HG03469 (cell line): ENCODE measurements around the gene EHD4.

Source experiments
- ATAC-seq: cut with Tn5 transposase; IDR thresholded peaks from one replicate; pipeline ENCODE4 v1.9.1; 2021; ENCODE audit warnings: mild to moderate bottlenecking, moderate library complexity, moderate number of reproducible peaks; ENCODE audit not compliant: unreplicated experiment

The EHD4 gene

DNA sequence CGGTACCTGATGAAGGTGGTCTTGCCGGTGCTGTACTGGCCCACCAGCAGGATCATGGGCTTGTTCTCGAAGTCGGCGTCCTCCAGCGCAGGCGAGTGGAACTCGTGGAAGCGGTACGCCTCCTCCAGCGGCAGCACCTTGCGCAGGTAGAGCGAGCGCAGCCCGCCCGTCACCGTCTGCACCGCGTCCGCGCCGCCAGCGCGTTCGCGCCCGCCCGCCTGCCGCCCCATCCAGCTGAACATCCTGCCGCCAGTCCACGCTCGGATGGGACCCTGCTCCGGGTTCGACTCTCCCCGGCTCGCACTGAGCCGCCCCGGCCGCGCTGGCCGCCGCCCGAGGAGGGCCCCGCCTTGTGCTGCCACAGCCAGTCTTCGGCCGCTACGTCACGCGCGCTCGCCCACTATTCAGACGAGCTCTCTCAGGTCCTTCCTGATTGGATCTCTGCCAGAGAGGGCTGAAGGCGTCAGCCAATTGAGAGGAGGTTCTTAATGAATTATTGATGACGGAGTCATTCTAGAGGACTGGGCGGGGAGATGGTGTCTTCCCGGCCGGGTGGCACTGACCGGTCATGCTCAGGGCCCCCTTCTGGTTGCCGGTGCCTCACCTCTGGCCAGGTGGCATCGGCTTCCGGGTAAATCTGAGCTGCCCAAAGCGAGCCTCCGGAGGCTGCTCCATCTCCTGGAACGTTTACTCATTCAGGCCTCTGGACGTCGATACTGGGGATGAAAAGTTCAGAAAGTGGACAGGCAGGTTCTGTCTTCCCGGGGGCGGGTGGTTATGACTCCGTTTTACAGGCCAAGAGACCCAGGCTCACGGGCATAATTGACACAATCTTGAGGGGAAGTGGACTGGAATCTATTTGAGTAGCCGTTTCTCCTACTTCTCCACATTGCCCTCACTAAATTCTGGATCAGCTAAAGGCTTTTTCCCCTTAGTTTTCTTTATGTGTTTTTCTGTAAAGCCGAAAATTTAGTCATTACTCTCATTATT is at the start of gene EHD4:
Gene EHD4, minus strand, starts transcription at position 305 of the 990 bp plus-strand sequence. Its CDS starts 63 bp downstream, at position 242.
- peak; percentile 78 for ATAC-seq

DNA sequence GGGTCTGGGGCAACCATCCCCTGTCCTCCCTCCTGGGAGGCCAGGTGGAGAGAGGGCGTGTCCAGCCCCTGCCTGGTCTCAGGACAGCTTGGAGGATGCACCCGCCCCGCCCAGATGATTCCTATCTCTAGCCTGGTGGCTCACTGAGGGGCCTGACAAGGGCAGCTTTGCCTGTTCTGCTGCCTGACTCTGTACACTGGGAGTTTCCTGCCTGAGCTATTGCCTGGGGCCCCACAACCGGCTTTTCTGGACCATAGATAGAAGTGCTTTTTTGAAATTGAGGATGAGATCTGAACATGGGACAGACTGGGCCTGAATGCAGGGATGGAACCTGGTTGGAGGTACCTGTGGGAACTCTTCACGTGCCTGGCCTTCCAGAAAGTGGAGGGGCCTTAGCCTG is 49.2 kb upstream of the EHD4 start:
- no peak for ATAC-seq

DNA sequence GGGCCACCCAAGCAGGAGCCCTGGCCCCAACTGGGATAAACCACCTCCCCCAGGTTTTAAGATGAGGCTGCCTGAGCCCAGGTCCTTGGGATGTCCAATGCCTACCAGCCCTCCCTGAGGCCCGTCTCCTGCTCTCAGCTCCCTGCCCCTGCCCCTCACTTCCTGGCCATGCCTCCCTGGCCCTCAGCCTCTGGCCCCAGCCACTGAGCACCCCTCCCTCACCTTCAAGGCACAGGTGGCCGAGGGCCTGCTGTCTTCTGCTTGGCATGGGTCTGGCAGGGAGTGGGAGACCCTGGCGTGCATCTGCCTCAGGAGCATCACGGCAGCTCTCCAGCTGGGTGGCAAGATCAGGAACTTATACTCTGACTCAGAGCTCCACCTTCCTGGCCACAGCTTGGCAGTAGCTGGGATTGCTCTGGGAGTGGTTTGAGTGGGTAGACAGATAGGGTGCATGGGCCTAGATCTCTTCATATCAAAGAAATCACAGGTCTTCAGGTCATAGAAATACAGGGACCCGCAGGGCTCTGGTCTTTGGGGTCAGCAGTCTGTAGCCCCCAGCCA is 48.4 kb upstream of the EHD4 start, which contains the start of gene PLA2G4E:
Gene PLA2G4E, minus strand, starts transcription at position 330 of the 561 bp plus-strand sequence. Its CDS starts 12 bp downstream, at position 318.
- ATAC-seq, result no peak

DNA sequence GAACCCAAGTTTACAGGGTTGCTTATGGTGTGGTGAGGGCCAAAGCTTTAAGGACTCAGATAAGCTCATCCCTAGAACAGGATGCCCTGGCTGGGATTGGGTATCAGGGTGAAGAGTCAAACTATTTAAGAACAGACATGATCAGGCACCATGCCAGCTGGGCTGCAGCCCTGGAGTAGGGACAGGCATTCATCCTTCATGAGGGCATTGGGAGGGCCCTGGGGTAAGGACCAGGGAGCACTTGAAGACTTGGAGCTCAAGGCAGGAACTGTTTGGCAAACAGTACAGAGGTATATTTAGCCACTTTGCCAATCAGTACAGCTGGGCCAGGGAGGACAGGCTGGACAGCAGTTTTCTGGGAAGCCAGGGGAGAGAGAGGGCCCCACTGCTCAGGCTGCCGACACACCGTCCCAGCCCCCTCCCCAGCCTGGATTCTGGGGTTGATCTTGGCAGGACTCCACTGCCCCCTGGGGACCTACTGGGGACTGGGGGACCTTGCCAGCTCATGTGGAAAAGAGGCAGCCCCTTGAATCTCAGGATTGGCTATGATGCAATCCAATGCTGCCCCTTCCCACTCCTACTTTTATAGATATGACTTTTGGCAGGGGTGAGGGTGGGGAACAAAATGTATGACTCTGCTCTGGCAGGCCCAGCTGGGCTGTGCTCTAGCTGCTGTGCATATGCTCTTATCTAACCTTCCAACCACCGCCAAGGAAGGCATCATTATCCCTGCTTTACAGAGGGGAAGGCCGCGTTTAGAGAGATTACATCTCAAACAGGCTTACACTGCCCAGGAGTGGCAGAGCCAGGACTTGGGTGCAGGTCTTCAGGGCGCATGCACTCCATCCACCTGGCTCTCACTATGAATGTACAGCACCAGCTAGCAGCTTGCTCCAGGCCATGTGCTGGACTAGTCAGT is 46.2 kb upstream of the EHD4 start:
- ATAC-seq, result no peak

DNA sequence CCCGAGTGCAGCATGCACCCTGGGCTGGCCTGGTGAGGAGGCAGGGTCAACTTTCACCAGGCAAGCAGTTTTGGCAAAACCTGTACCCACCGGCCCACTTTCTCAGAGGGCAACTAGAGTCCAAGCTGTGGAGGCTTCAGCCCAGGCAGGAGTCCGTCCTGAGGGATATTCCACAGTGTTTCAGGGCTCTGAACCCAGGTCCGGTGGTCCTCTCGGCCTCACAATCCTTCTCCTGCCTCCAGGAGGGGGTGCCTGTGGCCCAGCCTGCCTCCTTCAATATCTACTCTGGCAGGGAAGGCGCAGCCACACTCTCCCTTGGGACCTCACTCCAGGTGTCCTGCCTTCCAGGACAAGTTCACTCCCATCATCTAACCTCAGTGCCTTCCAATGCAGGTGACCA is 44.6 kb upstream of the EHD4 start:
- ATAC-seq, result no peak

DNA sequence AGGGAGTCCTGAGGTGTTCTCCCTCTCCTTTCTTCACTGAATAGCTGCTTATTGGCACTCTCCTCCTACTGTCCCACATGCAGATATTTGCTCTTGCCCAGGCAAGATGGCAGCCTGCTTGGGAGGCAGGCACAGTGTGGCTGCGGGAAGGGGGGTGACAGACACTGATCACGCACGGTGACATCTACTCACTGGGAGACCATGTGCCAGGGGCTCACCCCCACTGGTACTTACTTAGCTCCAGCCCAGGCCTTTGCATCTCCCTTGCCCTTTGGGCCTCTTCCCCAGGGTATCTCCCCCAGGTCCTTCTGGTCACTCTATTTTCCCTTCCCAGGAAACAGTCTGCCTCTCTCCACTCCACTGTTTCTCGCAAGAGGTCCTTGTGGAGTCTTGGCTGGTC is 42.0 kb upstream of the EHD4 start:
- no peak for ATAC-seq

DNA sequence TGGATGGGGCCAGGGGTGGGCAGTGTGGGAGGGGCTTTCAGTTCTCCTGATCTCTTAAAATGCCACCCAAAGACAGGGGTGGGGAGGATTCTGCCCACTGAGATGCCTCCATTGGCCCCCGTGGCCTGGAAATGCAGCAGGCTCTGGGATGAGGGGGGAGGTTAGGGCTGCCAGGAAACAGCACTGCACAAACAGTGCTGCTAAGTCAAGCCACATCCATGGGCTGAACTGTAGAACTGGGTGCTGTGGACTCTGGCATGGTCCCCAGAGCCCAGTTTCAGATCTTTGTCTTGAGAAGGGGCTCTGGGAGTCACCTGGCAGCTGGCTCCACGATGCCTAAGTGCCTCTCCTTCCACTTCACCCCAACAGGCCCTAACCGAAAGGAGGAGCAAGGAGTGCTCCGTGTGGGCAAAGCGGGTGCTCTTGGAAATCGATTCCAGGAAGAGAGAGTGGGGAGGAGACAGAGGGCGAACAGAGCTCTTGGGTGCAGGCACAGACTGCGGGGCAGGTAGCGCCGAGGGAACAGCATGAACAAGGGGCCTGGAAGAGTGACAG is 40.6 kb upstream of the EHD4 start:
- ATAC-seq, result no peak

DNA sequence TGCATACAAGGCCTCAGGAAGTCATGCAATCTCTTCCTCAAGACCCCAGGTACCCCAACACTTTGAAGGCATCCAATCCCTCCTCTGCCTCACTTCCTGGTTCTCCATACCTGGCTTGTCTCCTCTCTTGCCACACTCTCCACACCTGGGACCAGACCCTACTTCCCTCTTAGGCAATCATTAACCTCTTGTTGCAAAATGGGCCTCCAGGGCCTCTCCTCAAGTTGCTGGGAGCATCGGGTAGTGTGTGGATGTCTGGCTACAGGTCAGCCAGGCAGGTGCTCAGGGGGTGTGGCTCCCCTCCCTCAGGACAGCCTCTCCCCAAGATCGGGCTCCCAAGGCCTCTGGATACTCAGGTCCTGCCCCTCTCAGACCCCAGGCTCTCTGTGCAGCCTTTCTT is 39.9 kb upstream of the EHD4 start:
- ATAC-seq, result no peak

DNA sequence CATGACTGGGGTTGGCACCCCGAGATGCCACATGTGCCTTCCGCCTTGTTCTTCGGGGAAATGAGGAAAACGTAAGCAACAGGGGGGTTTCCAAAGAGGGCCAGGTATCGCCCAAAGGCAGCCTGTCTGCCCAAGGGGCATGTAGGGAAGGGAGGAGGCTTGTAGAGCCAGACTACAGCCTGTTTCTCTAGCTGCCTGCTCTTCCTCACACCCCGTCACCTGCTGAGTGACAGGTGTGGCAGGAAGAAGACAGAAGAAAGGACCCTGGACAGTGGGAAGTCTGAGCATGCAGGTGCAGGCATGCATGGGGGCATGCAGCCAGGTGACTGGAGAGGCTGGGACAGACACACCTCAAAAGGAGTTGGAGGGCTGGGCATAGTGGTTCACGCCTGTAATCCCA is 38.7 kb upstream of the EHD4 start:
- no peak for ATAC-seq

DNA sequence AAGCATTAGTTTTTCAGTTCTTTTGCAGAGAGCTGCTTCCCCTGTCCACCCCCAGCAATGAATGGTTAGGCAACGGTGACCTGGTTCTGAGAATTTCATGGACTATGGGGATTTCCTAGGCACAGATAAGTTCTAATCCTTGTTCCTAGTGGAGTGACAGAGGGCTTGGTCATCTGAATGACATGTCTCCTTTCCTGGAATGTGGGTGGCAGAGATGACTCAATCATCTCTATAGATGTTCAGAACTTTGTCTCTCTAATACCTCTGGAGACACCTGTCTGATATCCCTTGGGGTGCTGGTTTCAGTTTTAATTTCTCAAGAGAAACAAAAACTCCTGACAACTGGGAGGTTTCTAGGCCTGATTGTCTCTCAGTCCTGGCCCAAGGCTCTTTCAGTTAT is 38.1 kb upstream of the EHD4 start:
- ATAC-seq, result no peak

DNA sequence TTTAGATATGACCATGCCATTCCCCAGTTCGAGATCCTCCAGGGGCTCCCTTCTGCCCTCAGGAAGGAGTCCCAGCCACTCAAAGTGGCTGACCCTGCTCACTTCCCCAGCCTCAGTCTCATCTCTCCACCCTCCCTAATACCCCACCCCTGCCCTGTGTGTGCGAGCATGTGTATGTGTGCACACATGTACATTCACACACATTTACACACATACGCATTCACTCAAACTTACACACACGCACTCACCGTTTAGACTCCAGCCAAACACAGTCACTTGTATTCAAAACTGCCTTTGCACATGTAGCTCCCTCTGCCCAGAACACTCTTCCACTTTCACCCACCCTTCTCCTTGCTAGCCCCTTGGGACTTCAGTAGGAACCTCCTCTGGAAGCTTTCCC is 37.1 kb upstream of the EHD4 start:
- no peak for ATAC-seq

DNA sequence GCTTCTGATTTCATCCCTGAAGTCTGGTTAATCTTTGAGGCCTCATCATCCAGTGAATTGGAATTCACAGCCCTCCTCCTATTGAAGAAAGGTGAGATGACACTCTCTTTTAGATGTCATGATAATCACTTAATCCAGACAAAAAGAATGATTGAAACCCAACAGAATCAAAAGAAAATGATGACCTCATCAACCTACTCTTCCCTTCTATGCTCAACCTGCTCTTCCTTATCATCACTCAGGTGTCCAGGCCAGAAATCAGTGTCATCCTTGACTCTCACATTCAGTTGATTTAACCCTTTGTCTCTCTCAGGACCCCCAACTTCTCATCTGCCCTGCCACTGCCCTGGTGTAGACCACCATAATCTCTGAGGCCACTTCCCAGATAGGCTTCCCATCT is 36.7 kb upstream of the EHD4 start:
- ATAC-seq, result no peak

DNA sequence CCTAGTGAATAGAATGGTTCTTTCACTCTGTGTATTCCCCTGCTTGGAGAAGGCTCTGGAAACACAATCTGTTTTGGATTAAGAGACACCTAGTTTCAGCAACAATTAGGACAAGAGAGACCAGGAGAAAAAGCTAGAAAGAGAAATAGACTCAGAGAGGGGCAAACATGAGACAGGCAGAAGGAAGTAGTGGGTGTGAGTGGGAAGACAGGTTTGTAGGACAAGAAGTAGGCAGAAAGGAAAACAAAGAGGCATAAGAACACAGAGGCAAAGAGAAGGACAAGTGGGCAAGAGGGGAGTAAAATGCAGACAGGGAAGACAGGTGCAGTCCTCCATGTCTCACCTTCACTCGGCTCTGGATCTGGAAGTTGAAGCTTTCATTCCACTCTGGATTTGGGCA is 35.0 kb upstream of the EHD4 start:
- no peak for ATAC-seq

DNA sequence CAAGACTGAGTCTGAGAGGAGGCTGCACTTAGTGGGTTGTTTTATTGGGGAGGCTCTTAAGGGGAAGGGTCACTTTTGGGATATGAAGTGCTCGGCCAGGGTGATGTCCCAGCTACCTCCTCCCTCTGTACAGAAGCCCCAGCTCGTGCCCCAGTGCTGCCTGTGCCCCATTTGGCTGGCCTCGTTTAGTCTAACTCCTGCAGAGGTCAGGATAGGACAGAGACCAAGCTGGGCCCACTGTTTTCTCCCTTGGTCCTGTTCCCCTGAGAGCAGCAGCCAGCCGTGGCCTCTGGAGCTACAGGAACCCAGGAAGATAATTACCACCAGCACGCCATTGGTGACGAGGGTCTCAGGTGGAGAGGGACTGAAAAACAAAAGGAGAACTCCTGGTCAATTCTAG is 30.0 kb upstream of the EHD4 start:
- no peak for ATAC-seq

DNA sequence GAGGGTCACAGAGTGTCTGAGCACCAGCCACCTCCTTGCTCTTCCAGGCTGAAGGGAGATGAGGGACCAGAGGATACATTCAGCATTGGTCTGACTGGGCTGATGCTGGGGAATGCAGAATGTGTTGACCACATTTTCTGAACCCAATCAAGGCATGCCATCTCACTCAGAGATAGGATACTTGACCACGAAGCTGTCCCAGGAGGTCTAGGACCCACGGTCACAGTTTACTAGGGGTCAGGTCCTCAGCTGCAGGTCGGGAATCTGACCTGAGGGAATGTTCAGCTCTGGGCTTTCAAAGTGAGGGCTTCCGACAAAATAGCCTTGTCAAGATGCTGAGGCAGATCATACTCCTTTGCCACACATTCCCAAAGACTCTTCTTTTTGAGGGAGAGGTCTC is 28.9 kb upstream of the EHD4 start:
- ATAC-seq, result no peak

DNA sequence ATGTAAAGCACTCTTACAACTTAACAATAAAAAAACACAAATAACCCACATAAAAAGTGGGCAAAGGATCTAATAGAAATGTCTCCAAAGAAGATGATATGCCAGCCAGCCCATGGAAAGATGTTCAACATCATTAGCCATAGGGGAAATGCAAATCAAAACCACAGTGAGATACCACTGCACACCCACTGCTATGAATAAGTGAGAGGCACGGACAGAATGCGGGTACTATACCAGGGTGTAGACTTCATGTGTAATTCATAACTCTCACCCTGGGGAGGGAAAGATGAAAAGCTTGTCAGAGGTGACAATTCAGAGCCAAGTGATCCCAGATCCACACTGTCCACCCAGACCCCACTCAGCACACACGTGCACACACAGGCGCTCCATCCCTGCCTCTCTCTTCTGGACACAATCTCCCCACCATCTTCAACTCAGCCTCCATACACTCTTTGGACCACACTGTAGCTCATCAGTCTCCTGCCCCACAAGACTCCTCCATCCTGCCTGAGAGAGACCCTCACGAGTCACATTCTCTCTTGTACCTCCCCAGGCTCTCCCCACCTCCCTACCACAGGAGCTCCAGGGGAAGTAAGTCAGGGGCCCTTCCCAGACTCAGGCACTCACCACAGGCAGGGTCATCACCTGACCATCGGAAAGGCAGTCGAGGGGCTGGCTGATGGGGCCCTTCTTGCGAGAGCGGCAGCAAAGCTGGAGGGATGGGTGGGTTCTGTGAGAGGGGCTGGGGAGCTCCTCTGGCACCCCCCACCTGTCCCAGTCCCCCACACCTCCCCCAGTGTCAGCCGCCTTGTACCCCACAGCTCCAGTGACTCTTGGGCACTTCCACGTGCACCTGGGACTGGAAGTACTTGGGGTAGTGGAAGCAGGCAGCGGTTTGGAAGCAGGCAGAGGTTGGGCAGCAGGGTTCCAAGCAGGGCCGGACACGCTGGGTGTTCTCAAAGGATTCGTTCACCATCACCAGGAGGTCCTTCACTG is 27.2 kb upstream of the EHD4 start:
- no peak for ATAC-seq

DNA sequence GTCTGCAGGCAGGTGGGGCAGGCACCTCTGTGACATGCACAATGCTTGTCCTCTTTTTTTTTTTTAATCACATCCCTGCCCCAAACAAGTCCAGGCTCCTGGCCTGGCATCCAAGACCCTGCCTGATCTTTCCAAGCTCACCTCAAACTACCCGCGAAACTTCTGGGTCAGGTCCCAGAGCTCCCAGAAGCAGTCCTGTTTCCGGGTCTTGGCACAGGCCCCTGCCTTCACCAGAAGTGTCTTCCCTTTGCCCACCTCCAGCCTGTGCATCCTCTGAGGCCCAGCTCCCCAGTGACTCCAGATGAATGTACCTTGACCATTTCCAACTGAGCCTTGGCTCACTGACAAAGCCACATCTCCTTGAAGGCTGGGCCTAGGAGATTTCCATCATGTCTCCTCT is 25.5 kb upstream of the EHD4 start:
- ATAC-seq, result no peak

DNA sequence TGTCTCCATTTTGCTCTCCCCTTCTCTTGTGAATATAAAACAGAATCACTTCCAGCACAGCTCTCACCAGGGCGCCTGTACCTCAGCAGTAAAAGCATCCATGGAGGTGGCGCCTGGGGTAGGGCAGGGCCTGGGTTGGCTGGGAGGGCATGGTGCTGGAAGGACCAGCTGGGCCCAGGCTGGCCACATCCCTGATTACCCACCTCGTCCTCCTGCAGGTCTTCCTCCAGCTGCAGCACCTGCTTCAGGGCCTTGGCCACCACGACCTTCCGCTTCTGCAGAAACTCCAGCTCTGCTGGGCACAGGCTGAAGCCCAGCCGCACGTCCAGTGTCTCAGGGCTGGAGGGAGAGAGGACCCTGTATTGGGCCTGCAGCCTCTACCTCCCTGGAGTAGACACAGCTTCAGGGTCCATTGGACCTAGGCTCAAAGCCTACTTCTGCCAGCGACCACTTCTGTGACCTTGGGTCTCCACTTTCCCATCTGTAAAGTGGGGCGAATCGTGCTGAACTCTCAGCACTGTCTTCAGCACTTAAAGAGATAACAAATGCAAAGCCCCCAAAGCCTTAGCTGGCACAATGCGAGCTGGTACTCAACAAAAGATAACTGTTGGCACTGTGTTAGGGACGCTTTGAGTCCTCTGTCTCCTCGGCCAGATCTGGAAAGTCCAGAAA is 24.7 kb upstream of the EHD4 start:
- no peak for ATAC-seq

DNA sequence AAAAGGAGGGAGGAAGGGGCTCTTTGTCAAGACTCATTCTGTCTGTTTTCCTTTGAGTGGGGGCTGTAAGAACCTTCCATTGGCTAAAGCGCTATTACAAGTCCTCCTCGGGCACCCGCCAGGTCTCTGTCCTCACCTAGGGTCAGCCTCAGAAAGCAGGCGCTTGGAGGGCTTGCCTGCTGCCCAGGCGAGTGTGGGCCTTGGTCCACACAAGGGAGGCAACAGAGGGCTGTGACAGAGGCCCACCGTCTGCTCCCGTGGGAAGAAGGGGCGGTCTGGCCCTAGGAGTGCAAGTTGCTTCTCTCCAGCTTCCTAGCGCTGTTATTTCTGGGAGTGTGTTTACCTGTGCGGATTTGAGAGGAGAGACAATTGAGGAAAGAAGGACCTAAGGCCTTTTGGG is 24.0 kb upstream of the EHD4 start:
- no peak for ATAC-seq
